Right lobe of liver (tissue), 6 donors: Measurements from ENCODE around the gene AKR1D1. TPM values are rescaled to one million over a fixed set of nuclear protein-coding genes. Genes with fewer than 3 reads are reported as not detected.
A peak's percentile ranks its signal among the peaks of the same experiment; 100 is the strongest.

Experiments
- ATAC-seq, 4 donors: fragments of 200-7000 bp; cut with Tn5 transposase; one replicate each; pipeline ENCODE4 v1.9.1; 2020; ENCODE audit warnings: mild to moderate bottlenecking in 4 of 4, moderate library complexity in 4 of 4
- DNase-seq, 3 donors: peaks; one replicate each; pipeline ENCODE4 v3.0.0-alpha.2; 2020
- H3K27ac ChIP-seq, 3 donors: fragments of 200-600 bp; one replicate each; pipeline ENCODE4 v1.8.0; 2022
- H3K27me3 ChIP-seq, 2 donors: fragments of 200-600 bp; one replicate each; pipeline ENCODE4 v1.8.0; 2022
- H3K36me3 ChIP-seq, 4 donors: fragments of 200-600 bp; sonication (generic) in 1 of 4; one replicate each; pipeline versions ENCODE4 v1.5.1 to v1.8.0; 2017 to 2022; ENCODE audit warnings: control low read depth in 1 of 4
- H3K4me1 ChIP-seq, 4 donors: fragments of 200-600 bp; sonication (generic) in 1 of 4; one replicate each; pipeline versions ENCODE4 v1.5.1 to v1.8.0; 2017 to 2022; ENCODE audit warnings: control low read depth in 1 of 4
- H3K4me3 ChIP-seq, 3 donors: fragments of 200-600 bp; one replicate each; pipeline ENCODE4 v1.8.0; 2022
- H3K9me3 ChIP-seq, 4 donors: fragments of 200-600 bp; sonication (generic) in 1 of 4; one replicate each; pipeline versions ENCODE4 v1.5.1 to v1.8.0; 2017 to 2022; ENCODE audit warnings: control low read depth in 1 of 4
- CTCF ChIP-seq, 4 donors: fragments of 200-600 bp in 3 of 4; fragments of 450-650 bp in 1 of 4; IDR thresholded peaks; one replicate each; pipeline versions ENCODE4 v1.5.1 to v1.8.0; 2016 to 2022; ENCODE audit warnings: antibody characterized with exemption in 4 of 4, mild to moderate bottlenecking in 2 of 4
- POLR2A ChIP-seq: fragments of 450-650 bp; IDR thresholded peaks from one replicate; pipeline ENCODE4 v1.6.1; 2017; ENCODE audit warnings: antibody characterized with exemption, mild to moderate bottlenecking
- WGBS: methylation state at CpG from one replicate; pipeline ENCODE4 v1.1.6; 2018; ENCODE audit warnings: low coverage, low lambda C conversion rate; ENCODE audit not compliant: insufficient coverage; ENCODE audit errors: missing lambda C conversion rate; 5-methylcytosine and 5-hydroxymethylcytosine counted together
- intact Hi-C, 2 donors: fragments of 100-400 bp; cut with DNase I; formaldehyde crosslinking; loops; one replicate each; pipeline versions ENCODE4 v1.11.2 to v1.14.1; 2022
- total RNA-seq, 6 experiments: library from RNA; depleted of rRNA in 2 of 6; stranded (reverse); fragments of >200 nt in 2 of 6; fragmentation: NEBNext Ultra II Directional in 3 of 6; extraction: Animal tissue kit (Norgen Biotek cat#: 25700) in 3 of 6; gene quantifications; one replicate each; pipeline versions ENCODE4 v1.1.0 to v1.2.4, GENCODE V29; 2016 to 2023
- donor health status: DM: no; HTN: yes; CAD: no.
- donor health status: DM: no; HTN: no; CAD: no.
- donor health status: DM: no; HTN: no; CAD: no.
- donor health status: DM: no; HTN: yes; CAD: no.
- donor health status: DM: no; HTN: yes; CAD: no.

The AKR1D1 gene
- total RNA-seq, 6 experiments from 2014 or later: 43.8 to 332 (median 93.6) TPM

- H3K27me3 ChIP-seq: no peaks in the 10 kb centered on the region
- ATAC-seq: no peak
- no peak overlapping the region for H3K27ac ChIP-seq
- WGBS: 89% methylated on average over 5 of the region's 5 CpGs
- H3K4me3 ChIP-seq: no peak overlapping the region
- DNase-seq: no peak
- peaks cover 0 to 85% (median 2%) of the 10 kb centered on the region in 4 donors for H3K36me3 ChIP-seq
- TF ChIP-seq POLR2A (no peak), CTCF (IDR thresholded peaks at IDR 0.05) (no peak)
- H3K9me3 ChIP-seq: no peaks in the 10 kb centered on the region
- no peaks in the 10 kb centered on the region for H3K4me1 ChIP-seq
- intact Hi-C loops: no loop called here
Measured at GRCh38 chr7:138105221-138105620, 29.0 kb downstream of the AKR1D1 start.

- Histone ChIP-seq H3K36me3 (peaks cover 0 to 38% (median 1%) of the 10 kb centered on the region in 4 donors), H3K4me3 (no peak overlapping the region), H3K9me3 (no peaks in the 10 kb centered on the region), H3K27me3 (no peaks in the 10 kb centered on the region), H3K27ac (no peak overlapping the region), H3K4me1 (peaks cover 0 to 20% (median 3%) of the 10 kb centered on the region in 4 donors)
- no peak for DNase-seq
- 88% methylated on average over 3 of the region's 3 CpGs for WGBS
- no peak for TF ChIP-seq CTCF (IDR thresholded peaks at IDR 0.05)
- no peak for TF ChIP-seq POLR2A
- no peak for ATAC-seq
- intact Hi-C loops: no loop called here
Measured at GRCh38 chr7:138115047-138115446, 38.8 kb downstream of the AKR1D1 start.

GRCh38 chr7:138116141-138116540 lies 39.9 kb downstream of the AKR1D1 start:
- 75% methylated on average over 1 of the region's 1 CpG for WGBS
- H3K27me3 ChIP-seq: no peaks in the 10 kb centered on the region
- DNase-seq (no peak), ATAC-seq (no peak)
- H3K27ac ChIP-seq: no peak overlapping the region
- TF ChIP-seq POLR2A: no peak
- no peak for TF ChIP-seq CTCF (IDR thresholded peaks at IDR 0.05)
- H3K4me3 ChIP-seq: no peak overlapping the region
- H3K36me3 ChIP-seq: peaks cover 0 to 27% (median 1%) of the 10 kb centered on the region in 4 donors
- intact Hi-C loops: no loop called here
- peaks cover 0 to 27% (median 3%) of the 10 kb centered on the region in 4 donors for H3K4me1 ChIP-seq
- H3K9me3 ChIP-seq: no peaks in the 10 kb centered on the region

DNA sequence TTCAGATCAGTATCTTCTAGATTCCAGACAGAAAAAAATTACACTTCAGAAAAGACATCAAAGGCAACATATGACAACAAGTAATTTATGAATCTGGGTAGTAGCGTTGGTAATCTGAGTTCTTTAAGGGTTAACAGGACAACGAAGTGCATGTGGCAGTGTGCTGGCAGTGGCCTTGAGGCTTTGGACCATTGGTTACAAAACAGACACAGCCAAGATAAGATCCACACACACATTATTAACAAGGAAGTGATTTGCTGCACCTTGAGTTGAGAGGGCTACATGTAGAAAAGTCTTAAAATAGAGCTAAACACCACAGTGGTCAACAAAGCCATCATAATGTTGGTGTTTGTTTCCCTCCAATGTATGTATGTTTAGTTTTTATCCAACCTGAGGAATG lies 40.6 kb downstream of the AKR1D1 start:
- intact Hi-C loops: no loop called here
- H3K27me3 ChIP-seq: no peaks in the 10 kb centered on the region
- 33% methylated on average over 2 of the region's 2 CpGs for whole genome bisulfite sequencing
- H3K9me3 ChIP-seq: no peaks in the 10 kb centered on the region
- TF ChIP-seq CTCF (IDR thresholded peaks at IDR 0.05): no peak
- no peak for TF ChIP-seq POLR2A
- H3K36me3 ChIP-seq: peaks cover 0 to 21% (median under 1%) of the 10 kb centered on the region in 4 donors
- ATAC-seq: peak in 3 of 4 donors; percentile 16 to 57 (median 31)
- no peak for DNase-seq
- H3K27ac ChIP-seq: no peak overlapping the region
- peaks cover 0 to 27% (median 3%) of the 10 kb centered on the region in 4 donors for H3K4me1 ChIP-seq
- no peak overlapping the region for H3K4me3 ChIP-seq
